ENCODE results near the gene ZBTB5.

- TF ChIP-seq CTCF (IDR thresholded peaks at IDR 0.05; ENCODE audit: borderline replicate concordance, extremely low read depth, low read length, poor library complexity, severe bottlenecking), result no peak
- TF ChIP-seq EZH2 (IDR thresholded peaks at IDR 0.05; ENCODE audit: borderline replicate concordance, low read depth, low read length, severe bottlenecking), result no peak
Measured at GRCh38 chr9:37417857-37418618, 47.2 kb downstream of the ZBTB5 start.

Data from DND-41 (cell line).